ENCODE data around the gene TRIM8. TPM values are rescaled to one million over a fixed set of nuclear protein-coding genes. Genes with fewer than 3 reads are reported as not detected.
"Not testable (repeated sequence)": the region's sequence is repeated elsewhere in the genome, so short reads cannot be mapped to it uniquely, and the experiment has no call there.

Gene TRIM8
- polyA plus RNA-seq, 1 donor: 80.0 TPM

DNA sequence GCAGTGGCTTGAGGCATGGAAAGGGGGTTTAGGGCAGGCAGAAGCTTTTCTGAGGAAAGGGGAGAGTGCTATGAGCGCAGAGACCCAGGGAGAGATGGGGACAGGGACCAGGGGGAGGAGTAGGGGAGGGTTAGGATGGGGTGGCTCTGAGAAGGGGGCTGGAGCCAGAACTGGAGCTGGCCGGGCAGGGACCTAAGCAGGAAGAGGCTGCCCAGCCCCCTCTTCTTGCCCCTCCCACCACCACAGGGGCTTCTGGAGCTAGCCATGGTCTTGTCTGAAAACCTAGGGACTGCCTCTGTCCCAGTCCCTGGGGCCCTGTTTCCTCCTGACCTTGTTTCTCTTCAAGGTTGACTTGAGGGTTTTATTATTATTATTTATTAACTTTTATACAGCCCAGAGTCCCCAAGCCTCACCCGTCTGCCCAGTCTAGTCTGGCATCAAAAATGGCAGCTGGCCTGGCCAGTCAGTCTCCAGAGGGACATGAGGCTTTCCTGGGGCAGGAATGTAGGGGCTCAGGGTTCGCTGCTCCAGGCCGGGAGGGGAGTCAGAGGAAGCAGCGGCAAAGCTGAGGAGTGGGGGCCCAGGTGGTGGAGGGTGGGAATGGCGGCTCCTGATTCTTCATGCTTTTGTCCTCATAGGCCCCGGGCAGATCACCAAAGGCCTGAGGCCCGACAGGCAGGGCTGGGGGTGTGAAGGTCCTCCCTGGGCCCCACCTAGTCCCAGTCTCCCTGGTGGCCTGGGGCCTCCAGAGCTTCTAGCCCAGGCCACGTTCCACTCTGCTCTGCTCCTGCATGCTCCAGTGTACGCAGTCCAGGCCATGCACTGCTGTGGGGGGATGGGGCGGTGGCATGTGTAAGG lies 5.7 kb downstream of the TRIM8 start:
- no peak for DNase-seq (ENCODE audit: low read depth)

DNA sequence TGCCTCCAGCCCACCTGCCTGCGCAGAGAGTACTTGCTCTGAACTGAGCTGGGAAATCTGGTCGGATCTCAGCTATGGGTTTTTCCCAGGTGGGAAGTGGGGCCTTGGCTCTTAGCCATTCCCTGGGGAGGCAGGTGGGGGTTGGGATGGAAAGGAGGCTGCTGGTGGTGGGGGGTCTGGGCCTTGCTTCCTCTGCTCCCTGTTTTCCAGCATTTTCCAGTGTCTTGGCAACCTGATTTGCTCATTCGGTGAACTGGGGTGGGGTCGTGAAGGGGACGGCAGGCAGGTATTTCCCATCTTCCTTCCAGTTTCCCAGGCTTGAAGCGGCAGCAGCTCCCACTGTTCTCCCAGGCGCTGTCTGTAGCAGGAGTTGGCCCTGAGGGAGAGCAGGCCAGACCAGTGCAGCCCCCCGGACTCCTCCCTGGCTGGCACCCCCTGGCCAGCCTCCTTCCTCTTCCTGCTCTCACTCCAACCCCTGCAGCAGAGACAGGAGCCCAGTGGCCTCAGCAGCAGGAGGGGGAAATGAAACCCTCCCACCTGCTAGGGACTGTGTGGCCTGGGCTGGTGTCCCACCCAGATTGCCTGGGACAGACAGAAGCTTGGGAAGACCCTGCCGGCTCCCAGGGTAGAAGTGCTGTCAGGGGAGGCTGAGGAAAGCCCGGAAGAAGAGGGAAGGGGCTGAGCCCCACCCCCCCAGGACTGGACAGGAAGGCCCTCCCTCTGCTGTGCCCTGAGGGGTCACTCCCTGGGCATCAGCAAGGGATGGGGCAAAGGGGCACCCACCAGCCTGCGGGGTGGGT lies 6.6 kb downstream of the TRIM8 start:
- DNase-seq (ENCODE audit: low read depth): no peak

DNA sequence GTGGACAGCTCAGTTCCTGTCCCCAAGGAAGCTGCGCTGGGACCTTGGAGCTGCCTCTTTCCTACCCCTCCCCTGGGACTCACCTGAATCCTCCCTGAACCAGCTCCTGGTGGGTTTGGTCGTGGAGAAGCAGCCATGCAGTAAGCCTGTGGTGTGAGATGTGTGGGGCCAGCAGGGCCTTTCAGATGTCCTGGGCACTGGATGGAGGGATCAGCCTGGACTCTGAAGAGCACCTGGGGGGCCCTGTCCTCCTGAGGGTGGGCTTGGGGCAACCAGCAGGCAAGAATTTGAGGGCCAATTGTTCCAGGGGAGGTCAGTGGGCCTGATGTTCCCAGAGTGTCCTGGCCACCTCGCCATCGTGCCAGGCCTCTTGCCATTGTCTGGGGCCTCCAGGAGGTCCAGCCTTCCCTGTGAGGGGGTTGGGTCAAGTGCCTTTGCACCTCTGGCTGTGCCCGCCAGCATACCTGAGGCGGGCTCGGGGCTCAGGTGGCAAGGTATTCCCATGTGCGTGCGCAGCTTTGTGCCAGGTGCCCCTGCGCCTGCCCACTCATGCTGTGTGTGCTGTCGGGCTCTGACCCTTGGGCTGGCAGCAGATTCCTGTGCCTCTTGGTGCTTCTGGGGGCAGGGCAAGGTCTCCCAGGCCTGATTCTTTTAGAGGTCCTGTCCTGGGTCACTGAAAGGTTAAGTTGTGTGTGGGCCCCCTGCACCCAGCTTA lies 7.3 kb downstream of the TRIM8 start:
- no peak for DNase-seq (ENCODE audit: low read depth)

DNA sequence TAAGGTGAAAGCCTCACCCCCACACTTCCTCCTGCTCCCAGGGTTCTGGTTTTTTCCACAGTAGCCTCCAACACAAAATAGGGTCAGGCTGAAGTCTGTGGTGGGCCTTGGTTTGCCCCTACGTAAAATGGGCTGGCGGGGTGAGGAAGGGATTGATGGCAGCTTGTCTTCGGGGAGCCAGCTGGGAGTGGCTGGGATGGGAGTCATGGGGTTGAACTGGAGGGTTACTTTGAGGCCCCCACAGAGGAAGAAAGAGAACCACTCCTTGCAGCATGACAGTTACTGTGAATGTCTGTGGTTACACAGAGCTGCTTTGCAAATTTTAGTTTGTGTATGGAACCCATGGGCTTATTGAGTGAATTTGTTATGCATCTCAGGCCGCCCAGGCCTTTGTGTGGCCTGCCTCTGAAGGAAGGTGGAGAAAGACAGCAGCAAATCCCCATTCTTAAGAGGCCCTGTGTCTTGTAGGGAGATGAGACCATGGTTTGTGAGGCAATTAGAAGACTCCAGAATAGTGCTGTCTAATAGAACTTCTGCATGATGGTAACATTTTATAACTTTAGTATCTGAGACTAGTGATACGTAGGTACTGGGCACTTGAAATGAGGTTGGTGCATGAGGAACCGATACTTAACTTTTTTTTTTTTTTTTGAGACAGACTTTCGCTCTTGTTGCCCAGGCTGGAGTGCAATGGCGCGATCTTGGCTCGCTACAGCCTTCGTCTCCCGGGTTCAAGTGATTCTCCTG lies 8.1 kb downstream of the TRIM8 start:
- no peak for DNase-seq (ENCODE audit: low read depth)

DNA sequence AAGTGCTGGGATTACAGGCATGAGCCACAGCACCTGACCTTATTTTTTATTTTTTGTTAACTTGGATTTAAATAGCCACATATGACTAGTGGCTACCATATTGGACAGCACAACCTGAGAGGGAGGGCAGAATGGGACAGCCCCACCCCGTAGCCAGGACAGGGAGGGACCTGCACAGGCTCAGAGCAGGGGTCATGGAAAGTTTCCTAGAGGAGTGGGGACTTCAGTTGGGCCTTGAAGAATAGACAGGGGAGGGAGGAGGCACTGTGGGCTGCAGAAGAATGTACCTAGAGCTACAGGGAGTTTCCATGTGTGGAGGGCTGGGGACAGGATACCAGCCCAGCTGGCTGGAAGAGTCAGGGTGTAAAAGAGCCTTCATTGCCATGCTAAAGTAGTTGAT lies 8.8 kb downstream of the TRIM8 start:
- no peak for DNase-seq (ENCODE audit: low read depth)

DNA sequence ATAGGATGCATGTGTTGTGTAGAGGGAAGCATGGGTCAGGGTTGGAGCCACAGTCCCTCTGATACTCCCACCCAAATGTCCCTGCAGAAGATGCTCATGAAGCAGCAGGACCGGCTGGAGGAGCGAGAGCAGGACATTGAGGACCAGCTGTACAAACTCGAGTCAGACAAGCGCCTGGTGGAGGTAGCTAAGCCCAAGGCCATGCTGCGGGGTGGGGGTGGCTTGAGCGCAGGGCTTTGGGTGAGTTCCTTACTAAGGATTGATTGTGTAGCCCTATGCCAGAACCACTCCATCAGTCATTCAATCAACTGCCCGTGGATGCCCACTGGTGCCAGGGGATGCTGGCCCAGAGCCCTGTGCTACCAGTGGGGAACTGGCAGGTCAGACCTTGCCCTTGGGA lies 10.3 kb downstream of the TRIM8 start:
- no peak for DNase-seq (ENCODE audit: low read depth)

DNA sequence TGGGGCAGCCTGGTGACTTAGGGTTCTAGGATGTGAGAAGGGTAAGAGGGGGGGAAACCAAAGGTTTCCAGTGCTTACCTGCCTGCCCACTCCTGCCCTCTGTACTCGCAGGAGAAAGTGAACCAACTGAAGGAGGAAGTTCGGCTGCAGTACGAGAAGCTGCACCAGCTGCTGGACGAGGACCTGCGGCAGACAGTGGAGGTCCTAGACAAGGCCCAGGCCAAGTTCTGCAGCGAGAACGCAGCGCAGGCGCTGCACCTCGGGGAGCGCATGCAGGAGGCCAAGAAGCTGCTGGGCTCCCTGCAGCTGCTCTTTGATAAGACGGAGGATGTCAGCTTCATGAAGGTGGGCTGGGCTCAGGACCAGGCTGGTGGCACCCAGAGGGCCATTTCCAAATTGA lies 10.7 kb downstream of the TRIM8 start:
- DNase-seq (ENCODE audit: low read depth): no peak

DNA sequence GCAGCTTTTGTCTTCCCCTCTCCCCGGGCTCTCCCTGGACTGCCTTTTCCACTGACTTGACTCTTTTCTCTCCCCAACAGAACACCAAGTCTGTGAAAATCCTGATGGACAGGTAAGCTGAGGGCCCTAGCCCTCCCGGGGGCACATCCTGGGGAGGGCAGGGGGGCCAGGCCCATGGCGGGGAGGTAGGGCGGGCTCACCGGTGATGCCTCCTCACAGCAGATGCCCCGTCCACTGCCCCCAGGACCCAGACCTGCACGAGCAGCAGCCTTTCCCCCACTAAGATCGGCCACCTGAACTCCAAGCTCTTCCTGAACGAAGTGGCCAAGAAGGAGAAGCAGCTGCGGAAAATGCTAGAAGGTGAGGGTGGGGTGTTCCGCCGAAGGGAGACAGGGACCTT lies 11.7 kb downstream of the TRIM8 start:
- no peak for DNase-seq (ENCODE audit: low read depth)

DNA sequence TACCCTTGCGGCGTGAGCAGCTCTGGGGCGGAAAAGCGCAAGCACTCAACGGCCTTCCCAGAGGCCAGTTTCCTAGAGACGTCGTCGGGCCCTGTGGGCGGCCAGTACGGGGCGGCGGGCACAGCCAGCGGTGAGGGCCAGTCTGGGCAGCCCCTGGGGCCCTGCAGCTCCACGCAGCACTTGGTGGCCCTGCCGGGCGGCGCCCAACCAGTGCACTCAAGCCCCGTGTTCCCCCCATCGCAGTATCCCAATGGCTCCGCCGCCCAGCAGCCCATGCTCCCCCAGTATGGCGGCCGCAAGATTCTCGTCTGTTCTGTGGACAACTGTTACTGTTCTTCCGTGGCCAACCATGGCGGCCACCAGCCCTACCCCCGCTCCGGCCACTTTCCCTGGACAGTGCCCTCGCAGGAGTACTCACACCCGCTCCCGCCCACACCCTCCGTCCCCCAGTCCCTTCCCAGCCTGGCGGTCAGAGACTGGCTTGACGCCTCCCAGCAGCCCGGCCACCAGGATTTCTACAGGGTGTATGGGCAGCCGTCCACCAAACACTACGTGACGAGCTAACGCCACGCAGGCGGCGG lies 12.6 kb downstream of the TRIM8 start:
- no peak for DNase-seq (ENCODE audit: low read depth)

DNA sequence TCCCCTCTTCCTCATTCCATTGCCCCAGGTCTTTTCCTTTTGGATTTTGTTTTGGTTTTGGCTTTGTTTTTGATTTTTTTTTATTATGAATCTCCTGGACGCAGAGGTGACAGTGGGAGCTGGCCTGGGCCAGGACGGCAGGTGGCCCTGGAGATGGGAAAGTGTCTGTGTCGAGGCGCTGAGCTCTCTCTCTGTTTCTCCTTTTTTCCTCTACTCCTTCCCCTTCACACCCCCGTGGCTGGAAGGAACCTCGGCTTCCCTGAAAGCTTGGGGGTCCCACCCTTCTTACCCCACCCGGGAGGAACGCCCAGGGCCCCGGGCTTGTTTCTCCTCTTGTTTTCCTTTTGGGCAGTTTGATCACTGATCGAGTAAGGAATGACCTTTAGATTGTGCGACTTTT lies 13.2 kb downstream of the TRIM8 start:
- no peak for DNase-seq (ENCODE audit: low read depth)

DNA sequence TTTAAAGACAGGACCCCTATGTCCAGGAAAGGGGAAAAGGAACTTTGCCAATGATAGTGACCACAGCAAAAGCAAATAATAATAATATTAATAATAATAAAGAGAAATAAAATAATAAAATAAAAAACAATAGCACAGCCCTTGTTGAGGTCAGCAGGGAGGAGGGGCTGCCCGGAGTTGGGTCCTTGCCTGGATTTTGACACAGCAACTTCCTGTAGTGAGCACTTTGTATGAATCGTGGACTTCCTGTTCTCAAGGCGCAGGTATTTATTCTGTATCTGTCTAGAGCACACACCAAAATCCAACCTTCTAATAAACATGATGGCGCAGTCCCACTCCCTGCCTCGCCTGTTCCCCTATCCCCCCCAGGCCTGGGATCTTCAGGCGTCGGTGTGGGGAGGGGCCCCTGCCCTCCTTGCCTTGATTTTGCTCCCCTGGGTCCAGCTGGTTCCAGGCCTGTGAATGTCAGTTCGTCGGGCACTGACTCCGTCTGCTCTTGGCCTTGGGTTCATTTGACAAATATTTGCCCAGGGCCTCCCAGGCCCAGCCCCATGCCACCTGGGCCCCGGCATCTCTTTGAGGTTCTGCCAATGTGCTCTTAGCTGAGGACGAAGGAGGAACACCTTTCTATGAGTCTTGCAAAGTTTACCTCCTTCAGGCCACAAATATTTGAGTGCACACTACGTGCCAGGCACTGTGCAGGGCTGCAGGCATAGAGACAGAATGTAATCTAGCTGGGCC lies 13.9 kb downstream of the TRIM8 start:
- no peak for DNase-seq (ENCODE audit: low read depth)

DNA sequence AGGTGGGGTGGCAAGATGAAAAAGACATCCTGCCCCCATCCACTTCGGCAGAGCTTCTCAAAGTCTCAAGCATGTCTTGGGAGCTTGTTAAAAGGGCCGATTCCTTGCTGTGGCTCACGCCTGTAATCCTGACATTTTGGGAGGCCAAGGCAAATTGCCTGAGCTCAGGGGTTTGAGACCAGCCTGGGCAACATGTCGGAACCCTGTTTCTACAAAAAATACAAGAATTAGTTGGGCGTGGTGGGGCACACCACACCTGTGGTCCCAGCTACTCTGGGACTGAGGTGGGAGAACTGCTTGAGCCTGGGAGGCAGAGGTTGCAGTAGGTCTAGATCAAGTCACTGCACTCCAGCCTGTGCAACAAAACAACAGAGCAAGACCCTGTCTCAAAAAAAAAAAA lies 14.5 kb downstream of the TRIM8 start:
- DNase-seq (ENCODE audit: low read depth): no peak

DNA sequence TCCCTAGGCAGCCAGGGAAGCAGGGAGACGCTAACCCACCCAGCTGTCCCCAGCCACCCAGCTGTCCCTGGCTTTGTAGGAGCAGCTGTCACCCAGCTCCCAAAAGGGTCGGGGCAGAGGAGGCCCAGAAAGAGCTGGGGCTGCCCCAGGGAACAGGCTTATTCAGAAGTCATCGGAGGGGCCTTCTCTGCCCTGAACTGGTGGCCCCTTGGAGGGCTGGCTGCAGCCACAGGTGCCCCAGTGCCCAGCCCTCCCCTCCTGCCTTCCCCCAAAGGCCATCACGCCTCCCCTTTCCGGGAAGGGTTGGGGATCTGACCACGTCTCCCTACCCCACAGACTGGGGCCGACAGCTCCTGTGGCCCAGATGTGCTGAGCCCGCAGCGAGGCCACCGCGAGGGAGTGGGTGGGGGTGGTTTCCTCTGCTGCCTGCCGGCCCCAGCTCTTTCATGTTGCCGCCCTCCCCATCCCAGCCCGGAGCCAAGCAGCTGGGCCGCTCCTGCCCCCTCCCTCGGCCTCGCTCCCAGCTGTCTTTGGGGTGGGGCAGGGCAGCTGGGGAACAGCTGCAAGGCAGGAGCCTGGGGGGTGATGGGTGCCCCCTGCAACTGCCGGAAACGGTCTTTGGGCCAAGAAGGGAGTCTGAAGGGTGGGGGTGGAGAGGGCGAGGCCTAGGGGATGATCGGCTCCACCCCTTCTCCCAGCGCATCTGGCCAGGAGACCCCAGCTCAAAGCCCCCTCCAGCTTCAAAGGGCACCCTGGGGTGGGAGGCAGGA lies 16.8 kb downstream of the TRIM8 start:
- no peak for DNase-seq (ENCODE audit: low read depth)

DNA sequence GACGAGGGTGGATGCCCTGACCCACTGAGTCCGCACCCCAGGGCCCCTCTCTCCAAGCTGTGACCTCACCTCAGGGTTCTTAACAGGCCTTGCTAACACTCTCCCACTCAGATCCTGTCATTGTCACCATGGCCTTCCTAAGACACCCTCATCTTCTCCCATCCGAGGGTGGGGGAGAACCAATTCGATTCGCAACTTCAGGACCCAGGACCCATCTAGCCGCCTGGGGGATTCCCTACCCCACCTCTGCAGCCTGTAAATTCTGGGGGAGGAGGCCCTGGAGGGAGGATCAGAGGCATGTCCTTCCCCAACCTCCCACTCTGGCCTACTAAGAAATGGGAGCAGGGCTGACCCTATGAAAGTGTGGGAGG lies 17.4 kb downstream of the TRIM8 start:
- no peak for DNase-seq (ENCODE audit: low read depth)

DNA sequence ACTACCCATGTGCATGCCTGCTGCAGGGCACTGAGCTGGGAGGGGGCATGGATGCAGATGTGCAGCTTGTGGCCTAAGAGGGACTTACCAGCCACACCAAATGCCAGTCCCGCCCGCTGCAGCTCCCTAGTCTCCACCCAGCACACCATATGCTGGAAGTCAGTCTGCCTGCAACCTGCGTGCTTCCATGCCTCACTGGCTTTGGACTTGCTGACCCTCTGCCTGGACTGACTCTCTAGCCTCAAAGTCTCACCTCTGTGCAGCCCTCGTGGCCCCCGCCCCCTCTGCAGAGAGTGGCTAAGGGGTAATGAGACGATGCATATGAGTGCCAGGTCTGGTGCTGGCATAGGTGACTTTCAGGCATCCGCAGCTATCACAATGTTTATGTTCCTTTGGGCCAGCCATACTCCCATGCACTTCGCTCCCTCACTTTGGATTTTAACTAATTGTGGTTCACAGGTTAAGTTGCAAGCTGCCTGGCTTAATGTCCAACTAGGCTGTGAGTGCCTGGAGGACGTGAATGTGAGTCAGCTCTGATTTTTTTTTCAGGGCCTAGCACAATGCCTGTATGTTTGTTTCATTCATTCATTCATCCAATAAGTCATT lies 21.7 kb downstream of the TRIM8 start:
- no peak for DNase-seq (ENCODE audit: low read depth)

DNA sequence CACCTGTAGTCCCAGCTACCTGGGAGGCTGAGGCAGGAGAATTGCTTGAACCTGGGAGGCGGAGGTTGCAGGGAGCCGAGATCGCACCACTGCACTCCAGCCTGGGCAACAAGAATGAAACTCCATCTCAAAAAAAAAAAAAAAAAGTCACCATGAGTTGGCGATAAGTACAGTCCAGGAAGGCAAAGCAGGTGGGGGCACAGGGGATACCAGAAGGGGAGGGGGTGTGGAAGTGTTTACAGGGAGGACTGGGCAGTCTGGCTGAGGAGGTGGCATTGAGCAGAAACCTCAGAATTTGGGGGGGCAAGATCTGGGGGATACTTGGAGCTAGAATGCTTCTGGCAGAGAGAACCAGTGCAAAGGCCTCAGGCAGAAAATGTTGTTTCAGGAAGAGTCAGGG lies 23.1 kb downstream of the TRIM8 start:
- not testable (repeated sequence) for DNase-seq (ENCODE audit: low read depth)

DNA sequence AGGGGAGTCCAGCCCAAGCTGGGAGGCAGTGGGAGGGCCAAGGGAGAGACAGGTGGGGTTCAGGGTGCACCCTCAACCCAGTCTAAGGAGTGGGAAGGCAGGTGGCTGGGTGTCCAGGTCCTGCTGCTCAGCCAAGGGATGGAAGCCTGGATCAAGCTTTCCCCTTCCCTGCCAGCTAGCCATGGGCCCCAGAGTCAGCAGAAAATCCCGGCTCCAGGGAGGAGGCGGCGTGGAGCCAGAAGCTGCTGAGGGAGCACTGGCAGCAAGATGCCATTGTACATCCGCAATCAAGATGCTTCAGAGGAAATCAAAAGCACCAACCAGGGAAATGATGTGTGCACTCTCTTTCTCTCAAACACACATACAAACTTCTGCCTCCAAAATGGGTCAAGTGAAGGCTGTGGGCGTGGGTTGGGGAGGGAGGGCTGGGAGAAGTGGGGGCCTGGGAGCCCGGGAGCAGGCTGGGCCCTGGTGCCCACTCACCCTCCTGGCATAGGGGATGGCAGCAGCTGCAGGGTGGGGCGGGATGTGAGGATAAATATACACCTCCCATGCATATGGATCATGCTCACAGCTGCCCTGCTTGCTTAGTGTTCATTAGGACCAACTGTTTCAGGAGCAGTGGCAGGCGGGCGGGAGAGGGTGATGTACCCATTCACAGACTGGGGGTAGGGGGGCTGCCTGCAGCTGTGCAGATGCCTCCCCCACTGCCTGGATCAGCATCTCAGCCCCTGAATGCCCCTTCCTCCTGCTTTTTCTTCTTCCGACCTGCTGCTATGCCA lies 24.2 kb downstream of the TRIM8 start:
- DNase-seq (ENCODE audit: low read depth): no peak

DNA sequence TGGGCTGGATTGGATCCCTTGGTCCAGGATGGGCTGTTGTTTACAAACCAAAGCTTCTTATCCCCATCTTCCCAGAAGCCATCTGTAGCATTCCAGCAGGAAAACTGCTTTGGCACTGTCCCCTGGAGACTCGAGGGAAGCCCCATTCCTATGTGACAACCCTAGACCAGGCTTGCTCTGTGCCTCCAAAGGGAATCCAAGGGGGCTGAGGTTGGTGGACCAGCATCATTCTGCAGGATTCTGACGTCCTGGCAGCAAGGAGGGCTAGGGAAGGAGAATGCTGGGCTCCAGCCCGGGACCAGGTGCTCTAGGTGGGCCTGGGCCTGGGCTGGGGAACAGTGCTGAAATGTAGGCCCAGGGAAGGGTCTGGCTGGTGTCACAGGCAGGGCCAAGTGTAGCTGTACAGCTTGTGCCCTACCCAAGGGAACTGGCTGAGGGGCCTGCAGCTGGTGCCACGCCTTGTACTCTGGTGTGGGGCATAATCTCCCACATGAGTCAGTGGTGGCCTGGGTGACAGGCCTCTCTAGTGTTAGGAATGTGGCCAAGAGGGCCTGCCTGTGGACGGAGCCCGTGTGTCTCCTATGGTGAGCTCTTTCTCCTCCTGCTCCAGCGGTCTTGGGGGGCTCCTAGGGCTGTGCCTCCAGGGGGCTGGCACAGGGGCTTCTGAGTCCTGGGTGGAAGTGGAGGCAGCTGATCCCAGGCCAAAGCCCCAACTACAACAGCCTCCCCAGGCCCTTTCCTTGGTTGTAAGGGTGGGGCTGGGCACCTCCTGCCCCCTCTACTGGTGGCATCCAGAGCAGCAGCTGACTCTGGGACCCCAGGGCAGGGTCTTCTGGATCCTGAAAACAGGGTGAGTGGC lies 25.2 kb downstream of the TRIM8 start:
- DNase-seq (ENCODE audit: low read depth): no peak
